ENCODE measurements around the gene BBS1. TPM values are rescaled to one million over a fixed set of nuclear protein-coding genes. Genes with fewer than 3 reads are reported as not detected.

BBS1 gene
- total RNA-seq, 2 donors from 2014 or later: 52.4 to 67.3 TPM

GRCh38 chr11:66475349-66476172 is 34.9 kb upstream of the BBS1 start:
- Histone ChIP-seq H3K27ac (ENCODE audit: low read depth, low read length) (no peak overlapping the region), H3K27me3 (ENCODE audit: control insufficient read depth, insufficient read depth, low read length, poor library complexity, severe bottlenecking) (no peaks in the 10 kb centered on the region), H3K4me3 (ENCODE audit: low read length) (no peak overlapping the region), H3K36me3 (ENCODE audit: control insufficient read depth, insufficient read depth, low read length) (no peaks in the 10 kb centered on the region), H3K9me3 (ENCODE audit: control insufficient read depth, low read length) (no peaks in the 10 kb centered on the region), H3K9ac (ENCODE audit: extremely low read depth, low read length, poor library complexity, severe bottlenecking) (no peak overlapping the region), H3K4me1 (ENCODE audit: control insufficient read depth, insufficient read depth, low read length) (peaks cover 8% of the 10 kb centered on the region)
- Mint-ChIP-seq H3K4me3 (no peak overlapping the region), H3K27ac (no peak overlapping the region), H3K9me3 (no peaks in the 10 kb centered on the region), H3K4me1 (peaks cover 4% of the 10 kb centered on the region), H3K36me3 (ENCODE audit: low read depth) (peaks cover 10% of the 10 kb centered on the region), H3K27me3 (ENCODE audit: insufficient read depth) (no peaks in the 10 kb centered on the region)
- no peak for DNase-seq
- TF ChIP-seq CTCF (conservative IDR thresholded peaks at IDR 0.05): no peak
- 94 to 96% methylated on average over 25 to 44 of the region's 44 CpGs for WGBS, 2 experiments (ENCODE audit: insufficient coverage in 1 of 2, insufficient read length in 1 of 2)

DNA sequence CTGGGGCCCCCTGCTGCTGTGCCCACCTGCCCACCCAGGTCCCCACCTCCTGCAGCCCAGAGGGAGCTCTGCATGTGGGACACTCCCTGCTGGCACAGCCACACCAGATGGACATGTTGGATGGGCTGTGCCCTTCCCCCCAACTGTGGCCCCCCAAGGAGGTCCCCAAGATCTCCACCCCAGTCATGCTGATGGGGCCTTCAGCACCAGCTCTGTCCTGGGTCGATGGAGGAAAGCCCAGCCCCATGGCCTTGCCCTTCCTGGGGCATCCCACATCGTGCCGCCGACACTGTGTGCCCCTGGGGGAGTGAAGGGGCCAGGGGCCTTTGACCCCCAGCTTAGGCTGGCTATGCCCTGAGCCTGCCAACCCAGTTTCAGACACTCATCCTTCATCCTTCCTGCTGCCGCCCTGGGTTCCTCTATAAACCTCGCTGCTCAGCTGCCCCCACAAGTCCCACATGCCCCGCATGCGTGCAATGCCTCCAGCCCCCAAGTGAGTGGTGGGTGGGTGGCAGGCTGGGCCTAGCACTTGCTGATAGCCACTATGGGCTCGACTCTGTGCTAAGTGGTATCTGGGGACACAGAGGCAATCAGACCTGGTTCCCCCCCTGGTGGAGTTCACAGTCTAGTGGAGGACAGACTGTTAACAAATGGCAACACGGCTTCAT is 34.1 kb upstream of the BBS1 start:
- Mint-ChIP-seq H3K27ac (no peak overlapping the region), H3K27me3 (ENCODE audit: insufficient read depth) (no peaks in the 10 kb centered on the region), H3K4me3 (no peak overlapping the region), H3K9me3 (no peaks in the 10 kb centered on the region), H3K36me3 (ENCODE audit: low read depth) (peaks cover 10% of the 10 kb centered on the region), H3K4me1 (peaks cover 4% of the 10 kb centered on the region)
- no peak overlapping the region for H3K9ac ChIP-seq (ENCODE audit: extremely low read depth, low read length, poor library complexity, severe bottlenecking)
- H3K4me1 ChIP-seq (ENCODE audit: control insufficient read depth, insufficient read depth, low read length): peaks cover 8% of the 10 kb centered on the region
- peak; percentile 21 for TF ChIP-seq CTCF (conservative IDR thresholded peaks at IDR 0.05)
- WGBS, 2 experiments (ENCODE audit: insufficient coverage in 1 of 2, insufficient read length in 1 of 2): 88 to 89% methylated on average over 6 to 10 of the region's 10 CpGs
- H3K4me3 ChIP-seq (ENCODE audit: low read length): no peak overlapping the region
- no peaks in the 10 kb centered on the region for H3K36me3 ChIP-seq (ENCODE audit: control insufficient read depth, insufficient read depth, low read length)
- no peak overlapping the region for H3K27ac ChIP-seq (ENCODE audit: low read depth, low read length)
- no peaks in the 10 kb centered on the region for H3K27me3 ChIP-seq (ENCODE audit: control insufficient read depth, insufficient read depth, low read length, poor library complexity, severe bottlenecking)
- H3K9me3 ChIP-seq (ENCODE audit: control insufficient read depth, low read length): no peaks in the 10 kb centered on the region
- no peak for DNase-seq

GRCh38 chr11:66476841-66477251 is 33.6 kb upstream of the BBS1 start:
- DNase-seq: peak; percentile 58
- Histone ChIP-seq H3K9ac (ENCODE audit: extremely low read depth, low read length, poor library complexity, severe bottlenecking) (no peak overlapping the region), H3K4me3 (ENCODE audit: low read length) (no peak overlapping the region), H3K27me3 (ENCODE audit: control insufficient read depth, insufficient read depth, low read length, poor library complexity, severe bottlenecking) (no peaks in the 10 kb centered on the region), H3K36me3 (ENCODE audit: control insufficient read depth, insufficient read depth, low read length) (peaks cover under 1% of the 10 kb centered on the region), H3K9me3 (ENCODE audit: control insufficient read depth, low read length) (no peaks in the 10 kb centered on the region), H3K27ac (ENCODE audit: low read depth, low read length) (no peak overlapping the region), H3K4me1 (ENCODE audit: control insufficient read depth, insufficient read depth, low read length) (peaks cover 8% of the 10 kb centered on the region)
- Mint-ChIP-seq H3K9me3 (no peaks in the 10 kb centered on the region), H3K4me1 (peaks cover 4% of the 10 kb centered on the region), H3K36me3 (ENCODE audit: low read depth) (peaks cover 10% of the 10 kb centered on the region), H3K27me3 (ENCODE audit: insufficient read depth) (no peaks in the 10 kb centered on the region), H3K27ac (no peak overlapping the region), H3K4me3 (no peak overlapping the region)
- 84 to 85% methylated on average over 8 to 9 of the region's 9 CpGs for WGBS, 2 experiments (ENCODE audit: insufficient coverage in 1 of 2, insufficient read length in 1 of 2)
- TF ChIP-seq CTCF (conservative IDR thresholded peaks at IDR 0.05): no peak
